Effector memory CD8-positive, alpha-beta T cell (primary cell): ENCODE data around the gene CCDC92B.
A peak's percentile ranks its signal among the peaks of the same experiment; 100 is the strongest.

Experiments used
- ATAC-seq: fragments of 150-1000 bp; cut with Tn5 transposase; replicated peaks from 2 replicates; pipeline ENCODE4 v1.10.0; 2021; ENCODE audit warnings: mild to moderate bottlenecking, moderate library complexity
- DNase-seq, 3 experiments: peaks; one replicate each; pipeline ENCODE4 v3.0.0; 2021
- H3K27ac Mint-ChIP-seq, 2 donors: one replicate each; pipeline ENCODE4 v1.8.0; 2022; ENCODE audit warnings: mild to moderate bottlenecking in 2 of 2, mixed read lengths in 2 of 2, moderate library complexity in 2 of 2
- H3K27me3 Mint-ChIP-seq, 2 donors: one replicate each; pipeline ENCODE4 v1.8.0; 2022; ENCODE audit warnings: mixed read lengths in 2 of 2
- H3K36me3 Mint-ChIP-seq: one replicate; pipeline ENCODE4 v1.8.0; 2022; ENCODE audit warnings: mild to moderate bottlenecking, moderate library complexity, mixed read lengths; ENCODE audit not compliant: insufficient read depth
- H3K4me1 Mint-ChIP-seq, 2 donors: one replicate each; pipeline ENCODE4 v1.8.0; 2022; ENCODE audit warnings: low read depth in 2 of 2, mixed read lengths in 2 of 2
- H3K4me3 Mint-ChIP-seq, 2 donors: one replicate each; pipeline ENCODE4 v1.8.0; 2022; ENCODE audit warnings: mild to moderate bottlenecking in 2 of 2, mixed read lengths in 2 of 2, moderate library complexity in 2 of 2
- H3K9me3 Mint-ChIP-seq, 2 donors: one replicate each; pipeline ENCODE4 v1.8.0; 2022; ENCODE audit warnings: mixed read lengths in 2 of 2

CCDC92B gene

GRCh38 chr17:2758870-2759269 is 9.4 kb upstream of the CCDC92B start:
- ATAC-seq: no peak
- Mint-ChIP-seq H3K27me3 (peaks cover 52 to 84% of the 10 kb centered on the region in 2 donors), H3K4me1 (peaks cover 4 to 6% of the 10 kb centered on the region in 2 donors), H3K36me3 (no peaks in the 10 kb centered on the region), H3K4me3 (no peak overlapping the region), H3K27ac (no peak overlapping the region), H3K9me3 (no peaks in the 10 kb centered on the region)
- no peak for DNase-seq

GRCh38 chr17:2755891-2756724 is 6.7 kb upstream of the CCDC92B start:
- Mint-ChIP-seq H3K27me3 (peaks cover 45 to 84% of the 10 kb centered on the region in 2 donors), H3K9me3 (no peaks in the 10 kb centered on the region), H3K36me3 (no peaks in the 10 kb centered on the region), H3K4me1 (peaks cover 4 to 6% of the 10 kb centered on the region in 2 donors), H3K27ac (no peak overlapping the region), H3K4me3 (peak overlapping the region; percentile 44 to 56)
- ATAC-seq: no peak
- no peak for DNase-seq

- DNase-seq (no peak), ATAC-seq (no peak)
- peaks cover 4 to 5% of the 10 kb centered on the region in 2 donors for H3K4me1 Mint-ChIP-seq
- H3K4me3 Mint-ChIP-seq: no peak overlapping the region
- H3K9me3 Mint-ChIP-seq: no peaks in the 10 kb centered on the region
- no peak overlapping the region for H3K27ac Mint-ChIP-seq
- H3K27me3 Mint-ChIP-seq: peaks cover 37 to 75% of the 10 kb centered on the region in 2 donors
- H3K36me3 Mint-ChIP-seq: peaks cover 4% of the 10 kb centered on the region
Measured at GRCh38 chr17:2751491-2751890, 2.0 kb upstream of the CCDC92B start.

- DNase-seq (no peak), ATAC-seq (no peak)
- Mint-ChIP-seq H3K9me3 (no peaks in the 10 kb centered on the region), H3K36me3 (peaks cover 4% of the 10 kb centered on the region), H3K27ac (no peak overlapping the region), H3K4me3 (no peak overlapping the region), H3K27me3 (peaks cover 35 to 76% of the 10 kb centered on the region in 2 donors), H3K4me1 (peaks cover 0 to 3% of the 10 kb centered on the region in 2 donors)
Measured at GRCh38 chr17:2750721-2751120, 1.3 kb upstream of the CCDC92B start.

GRCh38 chr17:2749784-2750181 is 331 bp upstream of the CCDC92B start:
- Mint-ChIP-seq H3K36me3 (peaks cover 4% of the 10 kb centered on the region), H3K4me3 (peak overlapping the region in 1 of 2 donors; percentile 29), H3K9me3 (no peaks in the 10 kb centered on the region), H3K27ac (no peak overlapping the region), H3K27me3 (peaks cover 44 to 82% of the 10 kb centered on the region in 2 donors), H3K4me1 (peaks cover 0 to 3% of the 10 kb centered on the region in 2 donors)
- DNase-seq (peak; percentile 68 to 75 (median 75)), ATAC-seq (peak; percentile 100)

- Mint-ChIP-seq H3K4me1 (peaks cover 0 to 3% of the 10 kb centered on the region in 2 donors), H3K9me3 (no peaks in the 10 kb centered on the region), H3K36me3 (peaks cover 4% of the 10 kb centered on the region), H3K27me3 (peaks cover 59 to 65% of the 10 kb centered on the region in 2 donors), H3K4me3 (no peak overlapping the region), H3K27ac (no peak overlapping the region)
- no peak for ATAC-seq
- DNase-seq: no peak
Measured at GRCh38 chr17:2745317-2746037, 4.0 kb downstream of the CCDC92B start.

GRCh38 chr17:2737693-2738092 is 11.8 kb downstream of the CCDC92B start:
- ATAC-seq: no peak
- Mint-ChIP-seq H3K4me1 (no peaks in the 10 kb centered on the region), H3K4me3 (no peak overlapping the region)

GRCh38 chr17:2736956-2737355 is 12.5 kb downstream of the CCDC92B start:
- no peak for ATAC-seq
- no peak overlapping the region for H3K27ac Mint-ChIP-seq
- H3K4me1 Mint-ChIP-seq: no peaks in the 10 kb centered on the region
- H3K36me3 Mint-ChIP-seq: peaks cover 9% of the 10 kb centered on the region
- no peaks in the 10 kb centered on the region for H3K9me3 Mint-ChIP-seq
- H3K4me3 Mint-ChIP-seq: no peak overlapping the region
- no peak for DNase-seq
- H3K27me3 Mint-ChIP-seq: peaks cover 11 to 30% of the 10 kb centered on the region in 2 donors

More at GRCh38 chr17:2737693-2738092, 11.8 kb downstream of the CCDC92B start:
- H3K27me3 Mint-ChIP-seq: peaks cover 18 to 27% of the 10 kb centered on the region in 2 donors
- no peak overlapping the region for H3K27ac Mint-ChIP-seq
- H3K9me3 Mint-ChIP-seq: no peaks in the 10 kb centered on the region
- H3K36me3 Mint-ChIP-seq: peaks cover 9% of the 10 kb centered on the region
- DNase-seq: no peak

- H3K27ac Mint-ChIP-seq: no peak overlapping the region
- ATAC-seq (no peak), DNase-seq (no peak)
- peaks cover 9% of the 10 kb centered on the region for H3K36me3 Mint-ChIP-seq
- H3K4me3 Mint-ChIP-seq: no peak overlapping the region
- H3K9me3 Mint-ChIP-seq: no peaks in the 10 kb centered on the region
- no peaks in the 10 kb centered on the region for H3K4me1 Mint-ChIP-seq
- peaks cover 10 to 34% of the 10 kb centered on the region in 2 donors for H3K27me3 Mint-ChIP-seq
Measured at GRCh38 chr17:2735896-2736295, 13.6 kb downstream of the CCDC92B start.

- no peaks in the 10 kb centered on the region for H3K9me3 Mint-ChIP-seq
- H3K4me1 Mint-ChIP-seq: no peaks in the 10 kb centered on the region
- H3K4me3 Mint-ChIP-seq: no peak overlapping the region
- H3K27ac Mint-ChIP-seq: no peak overlapping the region
- H3K36me3 Mint-ChIP-seq: peaks cover 13% of the 10 kb centered on the region
- ATAC-seq (no peak), DNase-seq (no peak)
- H3K27me3 Mint-ChIP-seq: peaks cover 10 to 38% of the 10 kb centered on the region in 2 donors
Measured at GRCh38 chr17:2734939-2735338, 14.5 kb downstream of the CCDC92B start.

- H3K9me3 Mint-ChIP-seq: no peaks in the 10 kb centered on the region
- no peaks in the 10 kb centered on the region for H3K4me1 Mint-ChIP-seq
- no peak overlapping the region for H3K27ac Mint-ChIP-seq
- DNase-seq (no peak), ATAC-seq (no peak)
- peaks cover 16 to 53% of the 10 kb centered on the region in 2 donors for H3K27me3 Mint-ChIP-seq
- H3K36me3 Mint-ChIP-seq: peaks cover 10% of the 10 kb centered on the region
- no peak overlapping the region for H3K4me3 Mint-ChIP-seq
Measured at GRCh38 chr17:2731807-2732206, 17.6 kb downstream of the CCDC92B start.

GRCh38 chr17:2730764-2731353 is 18.6 kb downstream of the CCDC92B start:
- no peaks in the 10 kb centered on the region for H3K9me3 Mint-ChIP-seq
- no peak overlapping the region for H3K27ac Mint-ChIP-seq
- ATAC-seq: no peak
- peaks cover 10% of the 10 kb centered on the region for H3K36me3 Mint-ChIP-seq
- peaks cover 16 to 58% of the 10 kb centered on the region in 2 donors for H3K27me3 Mint-ChIP-seq
- no peaks in the 10 kb centered on the region for H3K4me1 Mint-ChIP-seq
- no peak overlapping the region for H3K4me3 Mint-ChIP-seq
- no peak for DNase-seq

- H3K4me1 Mint-ChIP-seq: peaks cover 0 to 5% of the 10 kb centered on the region in 2 donors
- DNase-seq: no peak
- no peaks in the 10 kb centered on the region for H3K9me3 Mint-ChIP-seq
- peaks cover 15 to 55% of the 10 kb centered on the region in 2 donors for H3K27me3 Mint-ChIP-seq
- no peak overlapping the region for H3K27ac Mint-ChIP-seq
- no peaks in the 10 kb centered on the region for H3K36me3 Mint-ChIP-seq
- H3K4me3 Mint-ChIP-seq: peak overlapping the region in 1 of 2 donors; percentile 31
- ATAC-seq: peak; percentile 88
Measured at GRCh38 chr17:2724784-2725164, 24.7 kb downstream of the CCDC92B start.
